Thymus (tissue), 14 donors: ENCODE results near the gene KIAA1143. TPM values are rescaled to one million over a fixed set of nuclear protein-coding genes. Genes with fewer than 3 reads are reported as not detected.

ENCODE experiments used
- DNase-seq, 9 donors: peaks; one replicate each; pipeline ENCODE4 v3.0.0-alpha.2; 2013; ENCODE audit warnings: low spot score in 9 of 9, low read depth in 6 of 9, missing footprints in 1 of 9
- H3K27ac ChIP-seq, 2 donors: one replicate each; pipeline ENCODE4 v1.5.1; 2013; ENCODE audit warnings: control low read depth in 1 of 2, low read depth in 1 of 2, low read length in 1 of 2, mild to moderate bottlenecking in 1 of 2, moderate library complexity in 1 of 2
- H3K27me3 ChIP-seq, 2 donors: one replicate each; pipeline ENCODE4 v1.5.1; 2013; ENCODE audit warnings: low read length in 1 of 2; ENCODE audit not compliant: control insufficient read depth in 2 of 2, insufficient read depth in 1 of 2
- H3K36me3 ChIP-seq, 2 donors: one replicate each; pipeline ENCODE4 v1.5.1; 2013; ENCODE audit warnings: low read length in 1 of 2, mild to moderate bottlenecking in 1 of 2, moderate library complexity in 1 of 2; ENCODE audit not compliant: control insufficient read depth in 2 of 2, insufficient read depth in 2 of 2
- H3K4me1 ChIP-seq, 2 donors: one replicate each; pipeline ENCODE4 v1.5.1; 2013; ENCODE audit warnings: low read length in 2 of 2; ENCODE audit not compliant: control insufficient read depth in 2 of 2, insufficient read depth in 2 of 2
- H3K4me3 ChIP-seq, 2 donors: one replicate each; pipeline ENCODE4 v1.5.1; 2013; ENCODE audit warnings: low read length in 2 of 2, control low read depth in 1 of 2, mild to moderate bottlenecking in 1 of 2
- H3K9me3 ChIP-seq, 2 donors: one replicate each; pipeline ENCODE4 v1.5.1; 2013; ENCODE audit warnings: low read length in 1 of 2, mild to moderate bottlenecking in 1 of 2; ENCODE audit not compliant: control insufficient read depth in 2 of 2, insufficient read depth in 1 of 2
- WGBS: extraction: QIAGEN DNeasy Blood & Tissue Kit; methylation state at CpG from one replicate; pipeline ENCODE4 v1.1.7; 2013; 5-methylcytosine and 5-hydroxymethylcytosine counted together
- long read RNA-seq, 10 donors: transcript quantifications; one replicate each; lab custom pipeline, GENCODE V29; 2026
- polyA plus RNA-seq: library from polyadenylated mRNA; stranded (reverse); fragments of 200-250 nt; gene quantifications from one replicate; pipeline ENCODE4 v1.2.3, GENCODE V29; 2013
- total RNA-seq: library from RNA; stranded (reverse); fragments of 120-200 nt; gene quantifications from one replicate; pipeline ENCODE4 v1.2.4, GENCODE V29; 2013
- donor health status: healthy.

Gene KIAA1143
- 34.6 TPM for total RNA-seq
- 23.0 TPM for polyA plus RNA-seq
- long read RNA-seq, donor 1, full-length matches to known transcripts: 2 of 2 reads
- long read RNA-seq, donor 1, partial matches to known transcripts: 0 of 2 reads
- long read RNA-seq, donor 1, other reads (novel, unspliced or antisense): 0 of 2 reads
- long read RNA-seq, donor 2, full-length matches to known transcripts: 24 of 24 reads
- long read RNA-seq, donor 2, partial matches to known transcripts: 0 of 24 reads
- long read RNA-seq, donor 2, other reads (novel, unspliced or antisense): 0 of 24 reads
- long read RNA-seq, donor 3, full-length matches to known transcripts: 38 of 38 reads
- long read RNA-seq, donor 3, partial matches to known transcripts: 0 of 38 reads
- long read RNA-seq, donor 3, other reads (novel, unspliced or antisense): 0 of 38 reads
- long read RNA-seq, donor 4, full-length matches to known transcripts: 10 of 10 reads
- long read RNA-seq, donor 4, partial matches to known transcripts: 0 of 10 reads
- long read RNA-seq, donor 4, other reads (novel, unspliced or antisense): 0 of 10 reads
- long read RNA-seq, donor 5, full-length matches to known transcripts: 38 of 52 reads
- long read RNA-seq, donor 5, partial matches to known transcripts: 14 of 52 reads
- long read RNA-seq, donor 5, other reads (novel, unspliced or antisense): 0 of 52 reads
- long read RNA-seq, donor 6, full-length matches to known transcripts: 21 of 21 reads
- long read RNA-seq, donor 6, partial matches to known transcripts: 0 of 21 reads
- long read RNA-seq, donor 6, other reads (novel, unspliced or antisense): 0 of 21 reads
- long read RNA-seq, donor 7, full-length matches to known transcripts: 16 of 21 reads
- long read RNA-seq, donor 7, partial matches to known transcripts: 5 of 21 reads
- long read RNA-seq, donor 7, other reads (novel, unspliced or antisense): 0 of 21 reads
- long read RNA-seq, donor 8, full-length matches to known transcripts: 6 of 6 reads
- long read RNA-seq, donor 8, partial matches to known transcripts: 0 of 6 reads
- long read RNA-seq, donor 8, other reads (novel, unspliced or antisense): 0 of 6 reads
- long read RNA-seq, donor 9, full-length matches to known transcripts: 13 of 79 reads
- long read RNA-seq, donor 9, partial matches to known transcripts: 66 of 79 reads
- long read RNA-seq, donor 9, other reads (novel, unspliced or antisense): 0 of 79 reads
- long read RNA-seq, donor 10, full-length matches to known transcripts: 20 of 20 reads
- long read RNA-seq, donor 10, partial matches to known transcripts: 0 of 20 reads
- long read RNA-seq, donor 10, other reads (novel, unspliced or antisense): 0 of 20 reads

DNA sequence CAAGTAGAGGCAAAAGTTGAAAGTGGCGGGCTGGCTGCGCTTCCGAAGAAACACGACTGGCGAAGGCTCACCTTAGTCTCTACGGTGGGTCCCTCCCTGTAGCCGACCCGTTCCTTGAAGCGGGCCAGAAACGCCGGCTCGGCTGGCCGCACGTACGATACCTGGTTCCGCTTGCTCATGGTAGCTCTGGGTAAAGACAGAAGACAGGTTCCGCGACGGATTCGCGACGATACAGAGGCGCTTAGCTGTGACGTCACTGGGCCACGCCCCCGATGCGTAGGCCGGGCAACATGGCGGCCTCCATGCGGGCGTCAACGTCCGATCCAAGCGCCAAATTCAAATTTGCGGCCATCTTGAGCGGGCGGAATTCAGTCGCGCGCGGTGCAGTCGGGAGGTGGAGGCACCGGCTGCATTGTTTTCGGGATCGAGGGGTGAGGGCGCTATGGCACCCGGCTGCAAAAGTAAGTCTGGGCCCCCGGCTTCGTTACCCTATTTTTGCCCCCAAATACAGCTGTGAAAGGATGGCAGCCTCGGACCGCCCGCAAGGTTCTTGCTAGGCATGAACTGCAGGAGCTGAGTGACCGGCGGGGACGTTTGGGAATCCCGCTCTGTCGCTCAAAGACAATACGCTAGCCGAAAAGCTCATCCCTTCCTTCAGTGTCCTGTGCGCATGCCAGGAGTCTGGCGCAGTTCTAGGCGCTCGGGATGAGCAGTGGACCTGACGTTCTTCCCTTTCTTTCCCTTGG, at the start of gene KIAA1143, which contains the start of gene KIF15:
Gene KIAA1143 (minus strand): TSS at position 196 of the 746 bp plus-strand sequence. CDS start 17 bp downstream, at position 179.
Gene KIF15 (plus strand): TSS at position 371 of the 746 bp plus-strand sequence. CDS start 72 bp downstream, at position 443.
- Histone ChIP-seq H3K27me3 (no peaks in the 10 kb centered on the region), H3K36me3 (peaks cover 15 to 21% of the 10 kb centered on the region in 2 donors), H3K9me3 (peaks cover 3 to 22% of the 10 kb centered on the region in 2 donors), H3K4me3 (peak within 1 kb of the TSS; percentile 70 to 81), H3K27ac (peak within 1 kb of the TSS; percentile 76 to 86), H3K4me1 (peaks cover 4 to 9% of the 10 kb centered on the region in 2 donors)
- WGBS: under 1% methylated on average over 64 of the region's 64 CpGs
- DNase-seq: peak; percentile 84 to 99 (median 97)

DNA sequence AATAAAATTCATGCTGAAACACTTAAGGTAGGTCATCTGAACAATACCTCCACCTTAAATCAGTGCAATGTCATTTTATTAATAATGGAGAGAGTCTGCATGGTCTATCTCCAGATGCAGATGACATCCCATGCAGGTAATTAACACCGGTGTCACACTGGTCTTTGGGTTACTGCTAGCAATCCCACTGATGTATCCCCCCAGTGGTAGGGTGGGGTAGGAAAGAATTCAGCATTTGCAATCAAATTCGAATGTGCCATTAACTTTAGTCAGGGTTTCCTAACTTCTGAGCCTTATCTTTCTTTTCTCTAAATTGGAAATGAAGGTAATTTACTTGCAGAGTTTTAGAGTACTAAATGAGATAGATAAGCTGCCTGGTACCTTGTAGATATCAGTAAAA, 44.5 kb upstream of the KIAA1143 start:
- H3K4me1 ChIP-seq: no peaks in the 10 kb centered on the region

DNA sequence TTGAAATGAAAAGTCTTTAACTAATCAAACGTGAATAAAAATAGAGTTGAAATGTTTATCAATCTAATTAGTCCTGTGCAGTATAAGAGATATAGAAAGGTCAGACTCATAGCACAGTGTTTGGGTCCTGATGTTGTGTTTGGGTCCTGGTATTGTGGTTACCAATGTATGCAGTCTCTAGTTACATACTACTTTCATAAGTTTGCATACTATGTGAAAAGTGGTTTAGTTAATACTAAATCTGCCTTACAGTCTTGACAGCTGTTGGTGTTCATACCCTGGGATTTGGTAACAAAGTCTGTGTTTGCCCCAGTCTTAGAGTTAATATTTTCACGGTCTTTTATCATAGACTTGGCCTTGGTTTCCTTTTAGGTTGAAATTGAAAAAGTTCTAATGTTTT, 41.9 kb upstream of the KIAA1143 start:
- whole genome bisulfite sequencing: over 99% methylated on average over 2 of the region's 2 CpGs
- Histone ChIP-seq H3K4me1 (no peaks in the 10 kb centered on the region), H3K27ac (no peak overlapping the region), H3K36me3 (peaks cover 26 to 74% of the 10 kb centered on the region in 2 donors), H3K27me3 (no peaks in the 10 kb centered on the region), H3K9me3 (no peaks in the 10 kb centered on the region), H3K4me3 (no peak overlapping the region)
- no peak for DNase-seq

More for the DNA sequence above, 44.5 kb upstream of the KIAA1143 start:
- WGBS: over 99% methylated on average over 2 of the region's 2 CpGs
- Histone ChIP-seq H3K9me3 (no peaks in the 10 kb centered on the region), H3K27ac (no peak overlapping the region), H3K27me3 (no peaks in the 10 kb centered on the region), H3K36me3 (peaks cover 10 to 69% of the 10 kb centered on the region in 2 donors), H3K4me3 (no peak overlapping the region)
- DNase-seq: no peak

DNA sequence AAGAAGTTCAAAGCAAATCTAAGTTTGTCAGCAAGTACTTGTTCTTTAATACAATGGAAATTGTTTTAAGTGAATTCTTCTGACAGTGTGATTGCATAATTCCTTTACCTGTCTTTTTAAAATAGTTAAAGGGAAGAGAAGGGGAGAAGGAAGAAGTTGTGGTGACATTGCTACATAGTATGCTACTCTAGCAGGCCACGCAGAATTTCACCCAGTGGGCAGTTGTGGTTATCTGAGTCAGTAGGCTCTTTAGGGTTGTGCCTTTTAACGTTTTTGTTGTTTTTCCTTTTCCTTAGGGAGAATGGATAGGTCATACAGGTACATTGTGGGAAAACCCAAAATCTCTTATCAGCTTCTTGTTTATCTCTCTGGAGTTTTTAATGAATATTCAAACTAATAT, 40.6 kb upstream of the KIAA1143 start:
- no peak overlapping the region for H3K4me3 ChIP-seq
- WGBS: 90% methylated on average over 2 of the region's 2 CpGs
- no peaks in the 10 kb centered on the region for H3K9me3 ChIP-seq
- H3K27ac ChIP-seq: no peak overlapping the region
- H3K27me3 ChIP-seq: no peaks in the 10 kb centered on the region
- H3K4me1 ChIP-seq: no peaks in the 10 kb centered on the region
- peaks cover 31 to 73% of the 10 kb centered on the region in 2 donors for H3K36me3 ChIP-seq
- no peak for DNase-seq

DNA sequence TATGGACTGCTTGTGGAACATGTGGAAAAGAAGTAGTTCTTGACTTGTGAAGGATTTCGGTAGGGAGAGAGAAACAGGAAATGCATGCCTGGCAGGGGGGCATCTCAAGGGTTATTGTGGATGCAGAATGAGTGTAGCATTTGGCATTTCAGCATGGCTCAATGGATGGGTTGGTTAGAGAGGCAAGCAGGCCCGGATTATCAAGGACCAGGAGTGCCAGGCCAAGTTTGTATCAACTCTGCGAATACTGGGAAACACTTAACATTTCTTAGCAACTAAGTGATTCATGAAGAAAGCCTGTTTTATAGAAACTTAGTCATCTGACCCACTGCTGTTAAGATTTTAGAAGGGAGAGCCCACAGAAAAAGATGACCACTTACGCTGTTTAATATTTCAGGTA, 33.8 kb upstream of the KIAA1143 start:
- Histone ChIP-seq H3K4me1 (no peaks in the 10 kb centered on the region), H3K27me3 (no peaks in the 10 kb centered on the region), H3K36me3 (peaks cover 51 to 71% of the 10 kb centered on the region in 2 donors), H3K27ac (no peak overlapping the region), H3K4me3 (no peak overlapping the region), H3K9me3 (no peaks in the 10 kb centered on the region)
- WGBS: 98% methylated on average over 4 of the region's 4 CpGs
- DNase-seq: no peak

DNA sequence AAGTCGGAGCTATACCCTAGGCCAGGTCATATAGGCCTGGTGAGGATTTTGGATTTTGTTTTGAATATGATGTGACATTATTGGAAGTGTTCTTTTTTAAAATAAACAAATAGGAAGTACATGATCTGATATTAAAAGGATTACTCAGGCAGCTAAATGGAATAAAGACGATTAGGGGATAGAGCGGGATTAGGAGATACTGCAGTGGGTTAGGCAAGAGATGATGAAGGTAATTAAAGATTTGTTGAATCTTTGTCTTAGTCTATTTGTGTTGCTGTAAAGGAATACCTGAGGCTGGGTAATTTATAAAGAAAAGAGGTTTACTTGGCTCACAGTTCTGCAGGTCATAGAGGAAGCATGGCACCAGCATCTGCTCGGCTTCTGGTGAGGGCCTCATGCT, 21.5 kb upstream of the KIAA1143 start:
- H3K36me3 ChIP-seq: peaks cover 29 to 68% of the 10 kb centered on the region in 2 donors
- no peaks in the 10 kb centered on the region for H3K9me3 ChIP-seq
- 98% methylated on average over 4 of the region's 4 CpGs for WGBS
- DNase-seq: no peak
- H3K4me1 ChIP-seq: no peaks in the 10 kb centered on the region
- no peak overlapping the region for H3K4me3 ChIP-seq
- no peaks in the 10 kb centered on the region for H3K27me3 ChIP-seq
- H3K27ac ChIP-seq: no peak overlapping the region

DNA sequence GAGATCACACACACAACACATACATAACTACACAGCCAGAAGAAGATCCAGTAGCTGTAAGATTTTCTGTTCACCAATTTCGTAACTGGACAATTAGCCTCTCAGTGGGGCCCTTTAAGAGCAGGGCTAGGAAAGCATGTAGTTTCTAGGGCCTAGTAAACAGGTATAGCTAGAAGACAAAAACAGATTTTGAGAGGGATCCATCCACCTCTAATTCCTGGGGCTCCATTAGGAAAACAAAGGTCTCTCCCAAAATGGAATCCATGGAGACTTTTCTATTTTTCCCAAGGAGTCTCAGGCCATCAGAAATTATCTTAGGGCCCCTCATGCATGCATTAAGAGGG, 10.7 kb upstream of the KIAA1143 start:
- no peaks in the 10 kb centered on the region for H3K27me3 ChIP-seq
- no peak overlapping the region for H3K4me3 ChIP-seq
- peaks cover 1 to 23% of the 10 kb centered on the region in 2 donors for H3K9me3 ChIP-seq
- DNase-seq: no peak
- H3K27ac ChIP-seq: no peak overlapping the region
- WGBS: 97% methylated on average over 1 of the region's 1 CpG
- H3K4me1 ChIP-seq: no peaks in the 10 kb centered on the region
- H3K36me3 ChIP-seq: peaks cover 30 to 49% of the 10 kb centered on the region in 2 donors

DNA sequence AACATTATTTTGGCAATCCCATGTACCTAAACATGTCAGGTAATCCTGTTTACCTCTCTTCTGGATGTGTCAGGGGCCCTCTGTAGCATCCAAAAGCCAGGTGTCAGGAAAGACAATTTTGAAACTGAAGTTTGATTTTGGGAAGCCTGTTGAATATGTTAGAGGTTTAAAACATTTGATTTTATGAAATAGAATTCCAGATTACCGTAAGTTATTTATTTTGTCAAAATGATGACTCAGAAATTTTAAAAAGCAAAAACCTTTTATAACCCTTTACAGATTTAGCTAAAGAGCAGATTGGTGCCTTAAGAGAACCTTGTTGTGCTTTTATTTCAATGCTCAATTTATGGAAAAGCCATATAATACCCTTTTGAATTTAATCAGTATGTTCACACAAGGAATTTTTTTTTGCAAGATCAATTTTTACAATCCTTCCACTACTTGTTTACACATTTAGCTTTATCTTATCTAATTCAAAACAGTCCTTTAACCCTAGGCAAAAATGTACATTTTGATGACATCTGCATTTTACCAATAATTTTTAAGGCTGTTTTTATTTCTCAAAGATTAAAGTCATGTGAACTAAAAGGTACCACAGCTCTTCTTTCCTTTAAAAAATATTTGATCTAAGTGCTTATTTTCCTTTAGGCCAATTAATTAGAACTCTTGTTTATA, 10.1 kb upstream of the KIAA1143 start:
- 100% methylated on average over 1 of the region's 1 CpG for WGBS
- no peaks in the 10 kb centered on the region for H3K4me1 ChIP-seq
- no peak for DNase-seq
- H3K27ac ChIP-seq: no peak overlapping the region
- H3K27me3 ChIP-seq: no peaks in the 10 kb centered on the region
- peaks cover 1 to 23% of the 10 kb centered on the region in 2 donors for H3K9me3 ChIP-seq
- H3K36me3 ChIP-seq: peaks cover 33 to 47% of the 10 kb centered on the region in 2 donors
- H3K4me3 ChIP-seq: no peak overlapping the region
